ENCODE data around the gene MAD1L1. TPM values are rescaled to one million over a fixed set of nuclear protein-coding genes. Genes with fewer than 3 reads are reported as not detected.

Gene MAD1L1
- total and polyA plus RNA-seq, 2 donors (not counting 3 experiments of a cell fraction or from before 2014, with no cell fraction given): 34.1 to 42.3 TPM

DNA sequence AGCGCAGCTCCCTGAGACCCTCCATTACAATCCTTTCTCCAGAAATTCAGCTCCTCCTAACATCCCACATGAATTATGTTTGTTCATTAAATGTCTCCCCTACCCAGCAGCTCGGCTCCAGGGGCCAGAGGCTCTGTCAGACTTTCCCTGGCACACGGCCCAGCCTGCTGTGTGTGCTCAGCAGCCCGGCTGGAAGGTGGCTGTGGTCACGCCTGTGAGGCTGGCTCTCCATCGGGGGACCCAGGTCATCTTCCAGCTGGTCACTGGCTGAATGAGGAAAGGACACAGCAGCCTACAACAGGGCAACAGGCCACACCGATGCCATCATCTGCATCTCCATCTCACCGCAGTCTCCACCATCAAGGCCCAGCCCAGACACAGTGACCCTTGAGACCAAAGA lies 219.8 kb downstream of the MAD1L1 start:
- no peak overlapping the region for H3K9ac ChIP-seq (replicated peaks; ENCODE audit: extremely low read depth, insufficient read depth, low read length)
- CTCF ChIA-PET: no interaction called here
- H4K20me1 ChIP-seq (replicated peaks; ENCODE audit: control insufficient read depth, extremely low read depth, insufficient read depth, low read length): no peaks in the 10 kb centered on the region
- POLR2A ChIA-PET: no interaction called here
- H3K36me3 ChIP-seq (ENCODE audit: control insufficient read depth in 2 of 2, extremely low read depth in 1 of 2, insufficient read depth in 2 of 2, low read length in 2 of 2): peaks cover 0 to 2% of the 10 kb centered on the region in 2 experiments
- no peak overlapping the region for H3K4me2 ChIP-seq (ENCODE audit: insufficient read depth, low read length)
- H3K9me1 ChIP-seq (replicated peaks; ENCODE audit: control insufficient read depth, extremely low read depth, insufficient read depth, low read length): no peaks in the 10 kb centered on the region
- DNase-seq (ENCODE audit: low read depth, low spot score): no peak
- H2AFZ ChIP-seq (ENCODE audit: low read depth, low read length): no peak overlapping the region
- TF ChIP-seq POLR2AphosphoS5 (IDR thresholded peaks at IDR 0.05; ENCODE audit: insufficient read depth, low read depth, low read length) (no peak), MAX (IDR thresholded peaks at IDR 0.05; ENCODE audit: insufficient read depth, insufficient read length) (no peak), POLR2A (IDR thresholded peaks at IDR 0.05; ENCODE audit: low read depth, low read length) (no peak), MYC (IDR thresholded peaks at IDR 0.05; ENCODE audit: low read depth, low read length) (no peak), CTCF (IDR thresholded peaks at IDR 0.05; ENCODE audit: extremely low read depth in 1 of 2, insufficient read depth in 1 of 2, low read depth in 1 of 2, low read length in 2 of 2) (no peak), GATA2 (IDR thresholded peaks at IDR 0.05; ENCODE audit: insufficient read depth, insufficient read length, low read depth, low read length) (no peak), EZH2 (IDR thresholded peaks at IDR 0.05; ENCODE audit: borderline replicate concordance, low read depth, low read length, severe bottlenecking) (no peak), JUN (IDR thresholded peaks at IDR 0.05; ENCODE audit: borderline replicate concordance, insufficient read depth, insufficient read length, low read depth) (no peak), FOS (IDR thresholded peaks at IDR 0.05; ENCODE audit: borderline replicate concordance, insufficient read depth, low read length) (no peak)
- intact Hi-C loops (cut with micrococcal nuclease): no loop called here
- H3K27me3 ChIP-seq (ENCODE audit: control insufficient read depth in 2 of 2, insufficient read depth in 2 of 2, low read length in 2 of 2): no peaks in the 10 kb centered on the region
- no peaks in the 10 kb centered on the region for H3K79me2 ChIP-seq (ENCODE audit: control insufficient read depth, insufficient read depth, low read length)
- H3K4me1 ChIP-seq (ENCODE audit: control insufficient read depth, extremely low read depth, insufficient read depth, low read length): no peaks in the 10 kb centered on the region
- H3K9me3 ChIP-seq (replicated peaks; ENCODE audit: control insufficient read depth, insufficient read depth, low read length): no peaks in the 10 kb centered on the region
- no peak for FAIRE-seq
- BruUV-seq (replicated peaks): no TSS peak
- dilution Hi-C loops (cut with MboI; ENCODE audit: extremely low pct_ligation_motif_present, low sequenced_read_pairs): no loop called here
- no peak overlapping the region for H3K4me3 ChIP-seq (replicated peaks in 1 of 3; ENCODE audit: insufficient read depth in 1 of 3, low read depth in 1 of 3, low read length in 3 of 3)
- no peak overlapping the region for H3K27ac ChIP-seq (ENCODE audit: insufficient read depth, low read depth, low read length)
